Measurements from ENCODE around the gene URAD. TPM values are rescaled to one million over a fixed set of nuclear protein-coding genes. Genes with fewer than 3 reads are reported as not detected.

The URAD gene
- total RNA-seq, 1 donor from 2014 or later: not detected

DNA sequence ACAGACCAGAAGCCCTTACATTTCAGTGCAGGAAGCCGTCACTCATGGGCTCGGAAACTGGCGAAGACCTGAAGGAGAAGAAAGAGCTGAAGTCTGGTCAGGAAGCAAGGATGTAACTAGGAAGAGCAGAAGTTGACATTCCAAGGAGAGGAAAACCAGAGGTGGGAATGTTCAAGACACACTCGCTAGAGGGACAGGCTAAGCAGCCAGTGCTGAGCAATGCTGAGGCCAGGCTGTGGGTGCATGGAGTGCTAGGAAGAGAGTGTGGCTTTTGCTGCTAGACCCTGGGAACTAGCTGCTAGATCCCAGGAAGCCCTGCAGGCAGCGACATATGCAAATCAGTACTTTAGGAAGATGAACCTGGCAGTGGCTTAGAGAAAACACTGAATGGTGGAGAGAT is 12.1 kb upstream of the URAD start:
- DNase-seq (ENCODE audit: low spot score): no peak

DNA sequence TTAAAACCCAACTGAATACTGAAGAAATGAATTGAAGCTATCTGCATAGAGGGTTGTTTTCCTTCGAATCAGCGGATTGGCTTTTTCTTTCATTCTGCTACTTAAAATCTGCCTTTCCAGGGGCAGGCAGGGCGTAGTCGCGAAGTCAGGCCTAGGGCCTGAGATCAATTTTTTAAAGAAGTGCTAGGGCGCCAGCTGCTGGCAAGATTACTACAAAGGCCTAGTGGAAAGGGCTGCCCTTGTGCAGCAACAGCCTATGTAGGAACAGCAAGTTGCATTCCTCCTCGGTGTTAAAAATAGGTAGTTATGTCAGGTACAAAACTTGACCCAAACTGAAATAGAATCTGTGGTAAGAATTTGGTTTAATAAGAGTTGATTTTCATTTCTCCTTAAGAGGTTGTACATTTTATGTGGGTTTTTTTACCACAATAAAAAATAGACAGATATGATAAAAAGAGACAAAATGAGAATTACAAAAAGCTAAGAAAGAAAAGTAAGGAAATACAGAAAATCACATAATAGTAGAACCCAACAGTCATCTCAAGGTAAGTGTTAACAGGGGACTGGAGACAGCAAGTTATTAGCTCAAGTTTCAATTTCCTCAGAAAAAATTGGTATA is 9.5 kb upstream of the URAD start:
- DNase-seq (ENCODE audit: low spot score): peak; percentile 34

DNA sequence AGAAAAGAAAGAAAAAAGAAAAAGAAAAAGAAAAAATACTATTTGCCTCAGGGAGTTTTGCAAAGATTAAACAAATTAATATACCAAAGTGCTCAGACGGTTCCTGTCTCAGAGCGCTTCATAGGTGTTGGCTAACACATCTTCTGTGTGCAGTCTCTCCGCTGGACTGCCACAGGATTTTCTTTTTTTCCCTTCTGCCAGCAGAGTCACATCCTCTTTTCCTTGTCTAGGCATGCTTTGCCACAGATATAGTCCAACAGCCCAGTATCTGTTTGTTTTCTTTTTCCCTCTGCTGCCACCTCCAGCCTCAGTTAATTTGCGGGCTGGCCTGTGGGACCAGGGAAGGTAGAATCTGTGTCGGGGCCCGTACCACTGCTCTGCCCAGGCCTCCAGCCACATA is 3.4 kb upstream of the URAD start:
- no peak for DNase-seq (ENCODE audit: low spot score)

DNA sequence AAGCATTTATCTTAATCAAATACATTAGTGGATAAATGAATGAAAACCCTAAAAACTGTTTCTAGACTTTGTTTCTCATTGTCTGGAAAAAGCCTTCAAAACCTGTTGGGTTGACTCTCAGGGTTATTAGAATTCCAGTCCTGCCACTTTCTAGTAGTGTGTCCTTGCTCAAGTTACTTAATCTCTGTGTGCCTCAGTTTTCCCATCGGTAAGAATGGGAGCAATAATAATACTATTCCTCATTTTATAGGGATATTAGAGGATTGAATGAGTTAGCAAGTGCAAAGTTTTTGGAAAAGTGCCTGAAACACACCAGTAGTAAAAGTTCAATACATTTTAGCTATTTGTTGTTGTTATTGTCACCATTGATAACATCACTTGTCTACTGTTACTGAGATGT is 2.9 kb downstream of the URAD start:
- DNase-seq (ENCODE audit: low spot score): no peak

DNA sequence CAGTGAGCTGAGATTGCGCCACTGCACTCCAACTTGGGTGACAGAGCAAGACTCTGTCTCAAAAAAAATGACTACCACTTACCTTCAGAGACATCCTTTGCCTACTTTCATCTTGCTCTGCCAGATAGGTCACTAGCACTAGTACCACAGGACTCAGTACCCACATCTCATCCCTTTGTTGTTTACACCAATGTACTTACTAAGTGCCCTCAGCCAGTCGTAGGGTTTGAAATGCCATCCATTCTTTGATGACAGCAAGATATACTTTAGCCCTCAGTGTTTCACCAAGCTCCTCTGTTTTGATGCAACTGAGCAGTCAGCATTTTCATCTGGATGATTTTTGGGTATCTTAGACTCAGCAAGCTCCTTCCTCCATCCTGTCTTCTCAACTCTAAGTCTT is 6.1 kb downstream of the URAD start:
- DNase-seq (ENCODE audit: low spot score): no peak

DNA sequence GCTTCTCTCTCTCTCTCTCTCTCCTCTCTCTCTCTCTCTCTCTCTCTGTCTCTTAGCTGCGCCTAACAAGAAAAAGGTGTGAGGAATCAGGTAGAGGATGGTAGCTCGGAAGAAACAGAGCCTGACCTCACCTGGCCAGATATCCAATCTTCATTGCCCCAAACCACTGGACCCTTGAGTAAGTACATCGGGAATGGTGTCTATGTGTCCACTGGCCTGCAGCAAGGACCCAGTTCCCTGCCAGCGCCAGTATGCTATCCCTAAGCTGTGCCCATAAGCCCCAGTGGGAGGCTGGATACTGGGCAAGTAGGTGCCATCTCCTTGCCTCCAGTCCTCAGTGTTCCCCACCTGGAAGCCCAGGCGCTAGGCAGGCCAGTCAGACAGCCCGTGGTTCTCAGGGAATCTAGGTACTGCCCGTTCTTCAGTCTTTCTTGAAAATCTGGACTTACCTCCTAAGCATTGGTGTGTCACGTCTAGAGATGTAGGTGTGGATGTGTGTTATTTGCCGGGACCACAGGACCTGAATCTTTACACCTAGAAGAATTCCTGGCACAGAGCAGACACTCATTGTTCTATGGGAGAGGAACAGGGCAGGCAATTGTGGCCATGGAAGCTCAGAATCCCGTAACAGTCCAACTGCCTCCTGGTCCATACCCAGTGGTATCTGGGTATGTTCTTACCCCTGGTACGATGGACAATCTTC is 7.3 kb downstream of the URAD start:
- no peak for DNase-seq (ENCODE audit: low spot score)

DNA sequence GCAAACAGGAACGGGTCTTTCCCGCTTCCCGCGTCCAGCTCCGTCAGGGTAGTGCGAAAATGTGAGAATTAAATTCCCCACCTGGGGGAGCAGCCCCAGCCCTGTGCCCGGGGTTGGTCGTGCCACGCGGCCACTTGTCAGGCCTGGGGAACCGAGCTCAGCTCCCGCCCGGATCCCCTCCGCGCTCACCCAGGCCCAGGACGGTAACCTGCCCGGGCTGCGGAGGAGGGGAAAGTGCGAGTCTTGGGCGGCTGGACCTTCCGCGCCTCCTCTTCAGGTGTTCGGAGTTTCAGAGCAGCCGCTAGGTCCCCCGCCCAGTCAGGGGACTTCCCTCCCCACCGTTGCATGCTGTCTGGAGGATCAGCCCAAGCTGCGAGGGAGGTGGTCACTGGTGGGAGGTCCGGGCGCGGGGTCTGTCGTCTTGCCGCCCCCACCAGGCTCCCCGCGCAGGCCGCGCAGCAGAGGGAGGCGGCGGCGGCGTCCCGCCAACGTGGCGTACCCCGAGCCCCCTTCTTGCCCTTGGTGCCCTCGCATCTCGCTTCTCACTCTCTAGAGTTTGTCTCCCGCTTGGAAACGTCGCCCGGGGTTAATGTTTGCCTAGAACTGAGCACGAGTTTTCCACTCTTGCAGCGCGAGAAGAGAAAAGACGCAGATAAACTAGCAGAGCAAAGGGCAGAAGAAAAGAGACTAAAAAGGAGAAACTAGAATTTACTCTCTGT is 8.1 kb downstream of the URAD start:
- no peak for DNase-seq (ENCODE audit: low spot score)

DNA sequence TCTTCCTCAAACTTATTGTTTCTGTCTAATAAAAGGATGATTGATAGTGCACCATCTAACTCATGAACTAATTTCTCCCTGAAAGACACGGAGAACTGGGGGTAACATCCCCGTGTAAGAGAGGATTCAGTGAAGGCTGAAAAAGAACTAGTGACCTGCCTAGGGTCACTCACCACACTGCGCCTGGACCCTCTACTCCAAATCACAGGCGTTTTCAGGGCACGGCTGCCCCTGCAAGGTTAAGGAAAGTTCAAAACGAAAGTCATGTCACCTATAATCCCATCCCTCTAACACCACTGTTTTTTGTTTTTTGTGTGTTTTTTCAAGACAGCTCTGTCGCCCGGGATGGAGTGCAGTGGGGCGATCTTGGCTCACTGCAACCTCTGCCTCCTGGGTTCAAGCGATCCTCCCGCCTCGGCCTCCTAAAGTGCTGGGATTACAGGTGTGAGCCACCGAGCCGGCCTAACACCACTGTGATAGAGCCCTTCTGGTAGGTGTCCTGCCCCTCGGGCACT is 8.7 kb downstream of the URAD start:
- no peak for DNase-seq (ENCODE audit: low spot score)

DNA sequence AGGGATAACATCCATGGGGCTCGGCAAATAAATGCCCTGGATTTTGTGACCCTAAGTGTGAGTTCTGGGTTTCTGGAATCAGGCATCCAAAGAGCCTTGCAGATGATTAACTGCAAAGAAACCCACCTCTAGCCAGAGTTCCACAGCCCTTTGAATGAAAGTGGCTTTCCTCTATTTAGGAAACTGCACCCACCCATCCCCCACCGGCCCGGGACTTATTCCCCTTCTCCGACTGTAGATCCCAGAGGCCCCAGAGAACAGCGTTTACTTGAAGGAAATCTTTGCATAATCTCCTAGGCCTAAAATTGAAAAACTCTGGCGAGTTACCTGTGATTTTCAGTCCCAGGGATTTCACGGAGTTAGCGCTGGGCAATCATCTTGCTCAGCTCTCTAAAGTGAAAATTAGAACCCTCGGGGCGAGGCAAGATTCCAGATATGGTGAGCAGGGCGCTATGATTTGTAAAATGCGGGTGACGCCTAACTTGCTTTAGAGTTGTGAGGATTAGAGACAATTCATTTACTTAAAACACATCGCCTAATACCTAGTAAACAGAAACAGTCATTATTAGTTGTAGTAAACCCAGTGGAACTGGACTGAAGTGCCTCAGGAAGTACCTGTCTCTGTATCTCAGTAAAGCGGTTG is 9.4 kb downstream of the URAD start:
- no peak for DNase-seq (ENCODE audit: low spot score)

DNA sequence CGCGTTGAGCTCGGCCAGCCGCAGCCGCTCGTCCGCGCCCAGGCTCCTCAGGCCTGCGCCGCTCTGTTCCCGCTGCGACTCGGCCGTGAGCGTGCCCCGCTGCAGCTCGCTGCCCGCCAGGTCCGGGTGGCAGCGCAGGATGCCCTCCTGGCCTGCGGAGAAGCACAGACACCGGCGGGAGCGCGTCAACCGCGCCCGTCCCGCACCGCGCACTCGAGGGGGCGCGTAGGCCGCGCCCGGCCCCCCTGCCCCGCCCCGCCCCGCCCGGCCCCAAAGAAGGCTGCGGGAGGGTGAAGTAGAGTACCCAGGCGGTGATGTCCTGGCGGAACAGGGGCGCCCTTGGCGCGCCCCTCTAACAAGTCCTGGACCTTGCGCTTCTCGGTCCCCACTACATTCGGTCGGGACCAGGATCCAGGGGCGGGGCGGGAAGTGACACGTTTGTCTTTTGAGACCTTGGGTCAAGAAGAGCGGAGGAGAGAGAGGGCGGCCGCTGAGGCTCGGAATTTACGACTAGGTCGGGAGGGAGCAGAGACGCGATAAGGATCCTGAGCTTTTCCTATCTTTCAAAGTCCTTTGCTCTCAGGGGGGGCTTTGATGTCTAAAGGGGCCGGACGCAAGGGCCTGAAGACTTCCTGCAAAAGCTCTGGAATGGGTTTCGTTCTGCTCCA is 10.1 kb downstream of the URAD start:
- DNase-seq (ENCODE audit: low spot score): no peak

DNA sequence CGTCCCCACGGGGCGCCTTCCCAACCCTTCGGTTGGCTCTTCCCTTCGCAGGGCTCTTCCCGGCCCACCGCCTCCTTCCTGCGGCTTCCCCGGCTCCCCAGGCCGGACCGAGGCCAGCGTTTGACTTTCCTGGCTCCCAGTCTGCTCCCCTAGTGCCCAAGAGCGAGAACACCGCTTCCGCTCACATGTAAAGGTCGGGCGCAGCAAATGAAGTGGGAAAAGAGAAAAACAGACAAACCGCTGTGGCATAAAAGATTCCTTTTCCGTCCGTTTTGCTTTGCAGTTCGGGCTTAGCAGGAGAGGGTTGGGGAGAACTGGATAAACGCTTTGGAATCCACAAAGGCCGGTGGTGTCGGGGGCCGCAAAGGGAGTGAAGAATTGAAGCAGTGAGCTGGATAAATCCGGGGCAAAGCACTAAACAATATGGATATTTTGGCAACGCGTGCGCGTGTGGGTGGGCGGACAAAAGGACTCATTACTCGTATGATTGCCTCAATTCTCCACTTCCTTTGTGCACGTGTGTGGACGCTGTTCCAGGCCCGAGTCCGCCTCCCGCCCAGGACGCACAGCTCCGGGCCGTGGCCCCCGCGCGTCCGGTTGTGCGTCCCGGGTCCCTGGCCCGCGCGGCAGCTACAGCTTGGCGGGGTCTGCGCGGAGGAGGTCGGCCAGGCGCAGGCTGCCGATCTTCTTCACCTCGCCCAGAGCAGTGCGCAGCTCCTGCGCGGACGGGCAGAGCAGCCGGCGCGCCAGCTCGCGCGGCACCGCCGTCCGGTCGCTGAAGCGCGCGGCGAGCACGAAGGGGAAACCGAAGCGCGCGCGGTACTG is 10.8 kb downstream of the URAD start:
- DNase-seq (ENCODE audit: low spot score): no peak

DNA sequence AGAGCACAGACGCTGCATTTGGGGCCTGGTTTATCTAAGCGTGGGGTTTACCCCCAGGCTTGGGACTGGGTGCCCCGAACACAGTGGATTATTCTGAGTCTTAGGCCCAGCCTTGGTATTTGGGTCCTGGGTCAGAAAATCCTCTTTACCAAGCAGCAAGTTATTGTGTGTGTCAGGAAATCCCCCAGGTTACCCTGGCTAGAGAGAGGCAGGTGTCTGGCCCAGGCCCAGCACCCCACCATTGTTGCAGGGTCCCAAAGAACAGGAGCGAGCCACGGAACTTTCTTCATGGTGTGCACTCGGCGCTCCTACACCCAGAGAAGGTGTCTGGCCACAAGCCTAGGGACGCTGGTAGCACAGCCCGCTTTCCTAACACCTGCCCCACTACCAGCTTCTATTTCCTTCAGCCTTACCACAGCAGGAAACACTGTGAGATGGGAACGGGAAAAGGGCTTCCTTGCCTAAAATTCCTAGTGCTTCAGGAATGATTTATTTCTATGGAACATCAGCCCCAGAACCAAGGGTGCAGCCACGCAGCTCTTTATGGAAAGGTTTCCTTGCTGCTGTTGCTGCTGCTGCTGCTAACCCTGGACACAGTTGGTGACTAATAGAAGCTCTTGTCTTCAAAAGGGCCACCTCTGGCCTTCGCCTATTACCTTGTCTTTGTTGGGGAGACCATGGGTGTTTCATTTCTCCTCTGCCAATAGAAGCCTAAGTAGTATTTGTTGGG is 12.0 kb downstream of the URAD start:
- no peak for DNase-seq (ENCODE audit: low spot score)

DNA sequence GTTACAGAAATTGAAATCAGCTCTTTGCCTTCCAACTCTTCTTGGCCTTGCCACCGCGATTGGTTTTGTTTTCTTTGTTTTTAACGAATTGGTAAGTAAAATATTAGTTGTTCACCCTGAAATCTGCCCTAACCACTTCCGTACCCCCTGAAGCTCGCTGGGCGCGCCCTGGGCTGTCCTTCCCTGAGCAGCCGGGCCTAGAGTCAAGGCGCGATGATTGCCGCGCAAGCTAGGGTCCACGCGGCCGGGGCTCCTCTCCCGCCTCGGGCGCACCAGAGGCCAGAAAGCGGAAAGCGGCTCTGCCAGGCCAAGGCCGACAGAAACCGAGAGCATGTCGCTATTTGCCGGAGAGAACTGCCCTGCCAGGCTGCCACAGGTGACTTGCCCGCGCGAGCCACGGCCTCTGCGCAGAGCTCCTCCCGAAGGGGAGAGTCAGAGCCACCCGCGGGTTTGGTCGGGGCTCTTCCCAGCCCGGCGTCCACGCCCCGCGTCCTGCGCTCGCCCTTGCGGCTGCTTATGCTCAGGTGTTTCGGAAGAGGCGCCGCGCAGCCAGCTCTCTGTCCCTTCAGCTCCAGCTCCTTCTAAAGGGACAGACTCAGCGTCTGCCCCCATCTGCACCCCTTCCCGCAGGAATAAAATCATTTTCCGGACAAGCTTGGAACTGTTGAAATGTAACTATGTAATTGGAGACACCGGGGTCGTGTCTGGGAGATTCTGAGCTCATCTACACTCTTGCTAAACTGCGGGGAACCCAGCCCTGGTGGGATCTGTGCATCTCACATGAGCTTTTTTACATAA is 12.7 kb downstream of the URAD start:
- DNase-seq (ENCODE audit: low spot score): no peak

DNA sequence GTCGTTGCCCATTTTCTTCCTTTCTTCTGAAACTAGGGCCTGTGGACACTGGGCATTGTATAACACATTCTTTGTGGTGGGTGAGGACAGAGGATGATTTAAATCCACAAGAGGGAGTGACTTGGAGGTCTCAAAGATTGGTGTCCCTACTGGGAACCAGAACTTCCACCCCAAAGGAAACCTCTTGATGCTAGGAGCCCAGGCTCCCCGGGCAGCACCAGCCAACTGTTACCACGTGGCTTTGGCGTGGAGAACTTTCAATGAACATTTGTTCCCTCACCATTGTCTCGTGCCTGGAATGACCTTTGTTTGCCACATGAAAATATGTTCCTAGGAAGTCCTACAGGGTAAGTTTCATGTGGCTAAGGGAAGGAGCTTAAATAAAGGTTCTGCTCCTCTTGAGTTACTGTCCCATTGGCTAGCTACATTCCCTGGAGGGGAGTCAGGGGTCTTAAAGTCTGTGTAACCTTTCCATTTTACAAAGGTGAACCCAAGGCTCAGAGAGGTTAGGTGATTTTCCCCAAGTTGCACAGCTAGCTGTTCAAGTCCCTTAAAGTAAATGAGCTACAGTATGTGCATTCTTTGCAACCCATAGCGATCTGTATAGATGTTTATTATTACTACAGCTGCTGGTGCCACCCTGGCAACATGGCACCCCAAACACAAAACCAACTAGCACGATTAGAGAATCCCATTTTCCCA is 14.4 kb downstream of the URAD start:
- no peak for DNase-seq (ENCODE audit: low spot score)

DNA sequence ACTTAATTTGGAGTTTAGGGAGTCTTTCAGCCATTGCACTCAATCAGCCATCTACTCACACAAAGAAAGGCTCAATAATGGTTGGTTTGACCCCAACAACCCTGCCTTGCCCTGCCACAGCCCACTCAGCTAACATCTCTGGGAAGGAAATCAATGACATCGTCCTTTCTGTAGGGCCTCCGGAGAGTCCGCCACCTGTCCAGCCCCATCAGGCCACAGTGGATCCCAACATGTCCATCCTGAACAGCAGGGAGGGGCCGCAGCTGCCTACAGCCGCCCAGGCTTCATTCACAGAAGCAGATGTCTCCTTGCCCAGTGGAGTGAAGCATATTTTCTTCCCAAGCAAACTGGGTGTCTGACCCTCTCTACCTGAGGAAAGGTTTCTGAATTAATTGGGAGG is 15.2 kb downstream of the URAD start:
- no peak for DNase-seq (ENCODE audit: low spot score)

DNA sequence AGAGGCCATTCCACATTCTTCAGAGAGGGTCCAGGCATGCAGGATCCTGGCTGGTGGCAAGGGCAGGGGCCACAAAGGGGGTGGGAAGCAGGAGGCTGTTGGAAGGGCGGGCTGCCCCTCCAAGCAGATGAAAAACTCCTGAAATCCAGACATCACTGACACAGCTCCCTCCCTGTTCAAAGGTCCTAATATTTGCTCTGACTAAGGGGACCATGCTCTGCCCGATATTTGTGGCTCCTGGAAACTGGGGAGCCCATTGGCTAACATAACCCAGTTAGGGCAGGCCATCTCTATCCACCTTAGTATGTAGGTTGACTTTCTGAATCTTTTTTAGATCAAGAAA is 16.0 kb downstream of the URAD start:
- DNase-seq (ENCODE audit: low spot score): no peak

DNA sequence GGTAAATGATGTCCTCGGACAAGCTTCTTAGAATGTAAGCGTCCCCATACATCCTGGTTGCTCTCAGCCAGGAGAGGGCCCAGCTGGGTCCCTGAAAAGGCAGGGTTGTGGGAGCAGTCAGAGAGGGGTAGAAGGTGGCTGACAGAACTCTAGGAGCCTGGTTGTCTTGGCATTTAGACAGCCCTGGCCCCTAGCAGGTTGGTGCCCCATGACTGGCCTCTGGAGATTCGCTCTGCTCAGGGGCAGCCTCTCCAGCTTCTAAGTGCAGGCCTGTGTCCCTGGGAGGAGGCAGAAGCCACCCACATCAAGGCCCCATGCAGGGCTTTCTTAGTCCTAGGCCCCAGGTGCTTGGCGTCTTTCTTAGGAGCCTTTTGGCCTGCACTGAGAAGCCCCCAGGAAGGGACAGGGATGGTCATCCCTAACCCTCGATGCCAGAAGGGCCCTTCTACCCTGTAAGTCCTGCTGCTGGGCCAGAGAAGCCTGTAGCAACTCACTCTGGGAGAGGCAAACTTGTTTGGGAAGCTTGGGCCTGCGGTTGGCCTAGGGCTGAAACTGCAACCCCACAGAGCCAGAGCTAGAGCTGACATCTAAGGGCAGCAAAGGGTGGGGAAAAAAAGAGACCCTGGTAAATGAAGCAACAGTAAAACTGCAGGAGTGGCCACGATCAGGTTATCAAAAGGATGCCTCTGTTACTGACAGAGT is 16.6 kb downstream of the URAD start:
- DNase-seq (ENCODE audit: low spot score): no peak

DNA sequence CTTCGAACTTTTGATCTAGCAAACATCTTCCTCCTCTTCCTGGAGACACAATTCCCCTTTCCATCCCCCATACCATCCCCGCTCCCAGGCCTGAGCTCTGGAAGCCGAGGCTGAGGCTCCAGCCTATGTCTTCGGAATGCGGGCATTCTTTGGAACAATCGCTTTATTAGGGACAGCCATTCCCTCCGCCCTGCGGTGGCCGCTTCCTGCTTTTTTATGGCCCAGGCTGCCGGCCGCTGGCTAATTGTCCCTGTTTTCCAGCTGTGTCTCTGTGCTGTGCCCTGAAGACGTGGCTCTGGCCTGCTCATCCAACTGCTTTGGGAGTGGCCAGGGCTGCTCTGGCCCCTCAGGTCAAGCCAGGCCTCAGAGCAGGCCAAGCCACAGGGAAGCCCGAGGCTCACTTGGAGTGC is 17.3 kb downstream of the URAD start:
- DNase-seq (ENCODE audit: low spot score): no peak

Data from mucosa of gallbladder (tissue), 1 donor.